Osteoblast (primary cell): ENCODE data around the gene YIF1B. TPM values are rescaled to one million over a fixed set of nuclear protein-coding genes. Genes with fewer than 3 reads are reported as not detected.

Experiments used
- DNase-seq: peaks from one replicate; pipeline ENCODE4 v3.0.0; 2011; ENCODE audit warnings: low spot score, mixed read lengths; ENCODE audit not compliant: insufficient read length; ENCODE audit errors: missing footprints
- H2AFZ ChIP-seq: 2 replicates; pipeline ENCODE4 v1.6.0; 2011; ENCODE audit warnings: mild to moderate bottlenecking, low read length
- H3K27ac ChIP-seq: 2 replicates; pipeline ENCODE4 v1.5.1; 2011; ENCODE audit warnings: mild to moderate bottlenecking, low read depth, low read length, moderate library complexity
- H3K27me3 ChIP-seq: 2 replicates; pipeline ENCODE4 v1.6.0; 2012; ENCODE audit warnings: mild to moderate bottlenecking, control low read depth, inconsistent platforms, low read length, moderate library complexity; ENCODE audit not compliant: insufficient read depth
- H3K36me3 ChIP-seq: 2 replicates; pipeline ENCODE4 v1.5.1; 2011; ENCODE audit warnings: mild to moderate bottlenecking, low read length, control low read depth, moderate library complexity; ENCODE audit not compliant: insufficient read depth
- H3K4me1 ChIP-seq: 2 replicates; pipeline ENCODE4 v1.5.1; 2011; ENCODE audit warnings: mild to moderate bottlenecking, low read length, control low read depth, moderate library complexity; ENCODE audit not compliant: insufficient read depth
- H3K4me2 ChIP-seq: 2 replicates; pipeline ENCODE4 v1.6.0; 2011; ENCODE audit warnings: mild to moderate bottlenecking, low read length; ENCODE audit not compliant: insufficient read depth
- H3K4me3 ChIP-seq: fragments of 200-600 bp; sonication (generic); 3 replicates; pipeline ENCODE4 v1.5.1; 2012; ENCODE audit warnings: mild to moderate bottlenecking, low read length, inconsistent platforms; ENCODE audit not compliant: insufficient read depth
- H3K79me2 ChIP-seq: 2 replicates; pipeline ENCODE4 v1.6.0; 2012; ENCODE audit warnings: mild to moderate bottlenecking, low read length, control low read depth, inconsistent platforms; ENCODE audit not compliant: insufficient read depth
- H3K9me3 ChIP-seq: 2 replicates; pipeline ENCODE4 v1.5.1; 2011; ENCODE audit warnings: low read depth, low read length, control low read depth
- H4K20me1 ChIP-seq: 2 replicates; pipeline ENCODE4 v1.6.0; 2012; ENCODE audit warnings: mild to moderate bottlenecking, low read length, control low read depth; ENCODE audit not compliant: insufficient read depth
- total RNA-seq: library from RNA; depleted of rRNA; stranded (reverse); fragments of >200 nt; gene quantifications from 2 replicates; pipeline ENCODE4 v1.2.3, GENCODE V29; 2012
- TF ChIP-seq, protein P1 (sequence below): IDR thresholded peaks from 2 replicates; pipeline ENCODE4 v1.5.1; 2011; ENCODE audit warnings: mild to moderate bottlenecking, low read depth, low read length, moderate library complexity; ENCODE audit errors: extremely low read depth

YIF1B gene
- total RNA-seq, 1 donor = 55.0 TPM

DNA sequence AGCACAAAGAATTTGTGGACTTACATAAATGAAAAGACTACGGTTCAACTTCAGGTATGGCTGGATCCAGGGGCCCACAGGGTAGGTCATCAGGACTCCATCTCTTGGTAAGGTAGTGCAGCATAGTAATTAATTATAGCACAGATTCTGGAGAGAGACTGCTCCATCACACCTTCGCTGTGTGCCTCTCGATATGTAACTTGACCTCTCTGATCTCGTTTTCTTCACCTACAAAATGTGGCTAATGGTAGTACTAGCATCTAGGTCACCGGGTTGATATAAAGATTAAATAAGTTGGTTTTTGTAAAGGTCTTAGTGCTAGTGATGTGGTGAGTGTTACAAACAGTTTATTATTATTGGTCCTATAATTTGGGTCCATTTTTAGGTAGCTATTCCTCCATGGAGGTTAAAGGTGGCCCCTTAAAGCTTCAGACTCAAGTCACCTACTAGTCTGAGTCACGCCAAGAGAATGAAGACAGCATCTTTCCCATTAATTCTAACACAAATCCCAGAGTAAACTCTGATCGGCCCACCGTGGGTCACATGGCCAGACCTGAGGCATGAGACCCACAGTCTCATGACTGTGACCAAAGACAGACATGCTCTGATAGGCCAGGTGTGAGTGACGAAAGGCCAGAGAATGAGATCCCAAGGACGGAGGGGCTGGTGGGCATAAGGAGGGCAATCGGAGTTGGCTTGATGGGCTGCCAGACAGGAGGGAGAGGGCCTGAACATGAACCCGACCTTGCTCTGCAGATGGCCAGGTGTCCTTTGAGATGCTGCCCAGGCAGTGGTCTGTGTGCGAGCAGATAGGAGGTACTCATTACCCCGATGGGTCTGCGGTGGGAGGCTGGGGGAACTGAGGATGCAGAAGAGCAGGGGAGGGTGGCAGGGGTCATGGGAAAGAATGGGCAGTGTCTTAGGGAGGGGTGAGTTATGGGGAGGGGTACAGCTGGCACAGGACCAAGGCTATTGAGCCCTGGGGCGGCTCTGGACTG lies 40.3 kb upstream of the YIF1B start:
- no peak for DNase-seq
- Histone ChIP-seq H3K27ac (no peak overlapping the region), H3K4me1 (no peaks in the 10 kb centered on the region), H3K79me2 (no peaks in the 10 kb centered on the region), H3K4me2 (no peak overlapping the region), H3K36me3 (no peaks in the 10 kb centered on the region), H3K9me3 (no peaks in the 10 kb centered on the region), H3K4me3 (no peak overlapping the region), H2AFZ (no peak overlapping the region), H4K20me1 (peaks cover under 1% of the 10 kb centered on the region), H3K27me3 (peaks cover 59% of the 10 kb centered on the region)
- TF ChIP-seq, protein P1, sequence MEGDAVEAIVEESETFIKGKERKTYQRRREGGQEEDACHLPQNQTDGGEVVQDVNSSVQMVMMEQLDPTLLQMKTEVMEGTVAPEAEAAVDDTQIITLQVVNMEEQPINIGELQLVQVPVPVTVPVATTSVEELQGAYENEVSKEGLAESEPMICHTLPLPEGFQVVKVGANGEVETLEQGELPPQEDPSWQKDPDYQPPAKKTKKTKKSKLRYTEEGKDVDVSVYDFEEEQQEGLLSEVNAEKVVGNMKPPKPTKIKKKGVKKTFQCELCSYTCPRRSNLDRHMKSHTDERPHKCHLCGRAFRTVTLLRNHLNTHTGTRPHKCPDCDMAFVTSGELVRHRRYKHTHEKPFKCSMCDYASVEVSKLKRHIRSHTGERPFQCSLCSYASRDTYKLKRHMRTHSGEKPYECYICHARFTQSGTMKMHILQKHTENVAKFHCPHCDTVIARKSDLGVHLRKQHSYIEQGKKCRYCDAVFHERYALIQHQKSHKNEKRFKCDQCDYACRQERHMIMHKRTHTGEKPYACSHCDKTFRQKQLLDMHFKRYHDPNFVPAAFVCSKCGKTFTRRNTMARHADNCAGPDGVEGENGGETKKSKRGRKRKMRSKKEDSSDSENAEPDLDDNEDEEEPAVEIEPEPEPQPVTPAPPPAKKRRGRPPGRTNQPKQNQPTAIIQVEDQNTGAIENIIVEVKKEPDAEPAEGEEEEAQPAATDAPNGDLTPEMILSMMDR = no peak

DNA sequence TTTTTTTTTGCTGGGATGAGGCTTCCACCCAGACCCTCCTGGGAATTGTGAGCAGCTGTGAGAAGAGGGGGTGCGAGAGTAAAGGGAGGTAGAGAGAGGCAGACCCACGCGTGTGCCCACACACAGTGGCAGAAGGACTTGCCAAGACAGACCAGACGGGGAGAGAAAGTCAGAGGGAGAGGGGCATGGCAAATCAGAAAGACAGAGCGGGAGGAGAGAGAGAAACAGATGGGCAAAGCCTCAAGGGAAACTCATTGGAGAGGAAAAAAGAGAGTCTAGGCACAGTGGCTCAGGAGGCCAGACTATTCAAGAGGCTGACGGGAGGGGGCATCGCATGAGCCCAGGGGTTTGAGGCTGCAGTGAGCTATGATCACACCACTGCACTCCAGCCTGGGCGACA lies 36.9 kb upstream of the YIF1B start:
- Histone ChIP-seq H3K9me3 (no peaks in the 10 kb centered on the region), H3K4me3 (no peak overlapping the region), H4K20me1 (no peaks in the 10 kb centered on the region), H3K36me3 (no peaks in the 10 kb centered on the region), H3K27ac (no peak overlapping the region), H3K79me2 (no peaks in the 10 kb centered on the region), H3K4me1 (no peaks in the 10 kb centered on the region), H3K27me3 (peaks cover 29% of the 10 kb centered on the region), H3K4me2 (no peak overlapping the region), H2AFZ (no peak overlapping the region)
- no peak for DNase-seq
- TF ChIP-seq, protein P1 = no peak

DNA sequence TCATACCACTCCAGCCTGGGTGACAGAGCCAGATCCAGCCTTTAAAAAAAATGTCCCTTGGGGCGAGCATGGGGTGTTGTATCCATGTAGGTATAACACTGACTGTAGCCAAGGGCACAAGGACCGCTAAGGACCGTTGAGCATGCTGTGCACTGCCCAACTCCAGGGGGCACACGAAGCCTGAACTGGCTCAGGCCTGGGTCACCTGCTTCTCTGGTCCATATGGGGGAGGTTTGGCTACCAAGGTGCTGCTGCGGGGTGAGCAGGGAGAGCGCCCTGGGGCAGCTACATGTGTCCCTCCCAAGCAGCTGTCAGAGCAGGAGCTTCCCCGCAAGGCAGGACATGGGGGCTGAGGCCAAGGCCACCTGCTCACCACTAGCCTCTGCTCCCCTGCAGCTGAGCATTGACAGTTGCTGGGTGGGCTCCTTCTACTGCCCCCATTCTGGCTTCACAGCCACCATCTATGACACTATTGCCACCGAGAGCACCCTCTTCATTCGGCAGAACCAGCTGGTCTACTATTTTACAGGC lies 36.2 kb upstream of the YIF1B start:
- no peak overlapping the region for H2AFZ ChIP-seq
- H3K4me2 ChIP-seq = no peak overlapping the region
- H3K4me3 ChIP-seq = no peak overlapping the region
- no peak overlapping the region for H3K27ac ChIP-seq
- H3K27me3 ChIP-seq = peaks cover 23% of the 10 kb centered on the region
- H3K4me1 ChIP-seq = no peaks in the 10 kb centered on the region
- no peaks in the 10 kb centered on the region for H4K20me1 ChIP-seq
- DNase-seq = no peak
- H3K36me3 ChIP-seq = no peaks in the 10 kb centered on the region
- TF ChIP-seq, protein P1 = no peak
- H3K9me3 ChIP-seq = no peaks in the 10 kb centered on the region
- H3K79me2 ChIP-seq = no peaks in the 10 kb centered on the region

DNA sequence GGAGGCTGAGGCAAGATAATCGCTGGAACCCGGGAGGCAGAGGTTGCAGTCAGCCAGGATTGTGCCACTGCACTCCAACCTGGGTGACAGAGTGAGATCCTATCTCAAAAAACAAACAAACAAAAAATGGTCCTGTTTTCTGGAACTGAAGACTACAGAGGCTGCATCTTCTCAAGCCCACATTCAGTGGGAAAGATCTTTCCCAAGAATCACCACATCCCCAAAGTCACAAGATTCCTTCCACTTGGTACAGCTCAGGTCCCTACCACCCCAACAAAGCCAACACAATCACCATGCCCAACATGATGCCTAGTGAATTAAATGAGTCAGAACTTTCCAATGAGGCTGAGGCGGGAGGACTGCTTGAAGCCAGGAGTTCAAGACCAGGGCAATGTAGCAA lies 35.1 kb upstream of the YIF1B start:
- H3K4me3 ChIP-seq = no peak overlapping the region
- H3K79me2 ChIP-seq = no peaks in the 10 kb centered on the region
- peaks cover 14% of the 10 kb centered on the region for H3K27me3 ChIP-seq
- H3K4me2 ChIP-seq = no peak overlapping the region
- TF ChIP-seq, protein P1 = no peak
- H3K27ac ChIP-seq = no peak overlapping the region
- no peaks in the 10 kb centered on the region for H3K36me3 ChIP-seq
- H2AFZ ChIP-seq = no peak overlapping the region
- no peaks in the 10 kb centered on the region for H4K20me1 ChIP-seq
- no peaks in the 10 kb centered on the region for H3K9me3 ChIP-seq
- H3K4me1 ChIP-seq = no peaks in the 10 kb centered on the region
- DNase-seq = no peak
